GM18951 (cell line): Measurements from ENCODE around the gene LYSET.
"Not testable (repeated sequence)": the region's sequence is repeated elsewhere in the genome, so short reads cannot be mapped to it uniquely, and the experiment has no call there.

Experiments
- POLR2A ChIP-seq: IDR thresholded peaks from 4 replicates; pipeline ENCODE4 v1.6.1; 2011; ENCODE audit warnings: mild to moderate bottlenecking; ENCODE audit not compliant: insufficient read length, insufficient read depth; ENCODE audit errors: extremely low read depth
- in situ Hi-C: fragments of 300-500 bp; cut with MboI; formaldehyde crosslinking; loops from one replicate; pipeline ENCODE4 v1.12.0; 2022; ENCODE audit warnings: low sequenced_read_pairs, mixed read lengths, inconsistent platforms; ENCODE audit not compliant: unreplicated experiment

The LYSET gene

DNA sequence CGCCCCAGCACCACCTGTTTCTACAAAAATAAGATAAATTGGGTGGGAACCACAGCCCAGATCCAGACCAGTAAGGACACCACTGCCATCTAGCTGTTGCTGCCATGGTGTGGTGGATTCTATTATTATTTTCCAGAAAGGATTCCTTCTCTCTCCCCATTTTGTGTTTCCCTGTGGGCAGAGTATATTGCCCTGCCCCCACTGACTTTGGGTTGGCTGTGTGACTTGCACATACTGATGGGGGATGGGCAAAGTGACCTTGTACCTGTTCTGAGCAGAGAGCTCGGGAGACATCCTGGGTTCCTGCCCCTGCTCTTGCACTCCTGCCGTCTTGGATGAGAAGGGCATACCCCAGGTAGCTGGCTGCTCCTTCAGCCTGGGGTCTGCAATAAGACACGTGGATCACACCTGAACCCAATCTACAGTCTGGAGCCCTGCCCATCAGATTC is 24.7 kb upstream of the LYSET start:
- in situ Hi-C loops: no loop called here
- no peak for TF ChIP-seq POLR2A

DNA sequence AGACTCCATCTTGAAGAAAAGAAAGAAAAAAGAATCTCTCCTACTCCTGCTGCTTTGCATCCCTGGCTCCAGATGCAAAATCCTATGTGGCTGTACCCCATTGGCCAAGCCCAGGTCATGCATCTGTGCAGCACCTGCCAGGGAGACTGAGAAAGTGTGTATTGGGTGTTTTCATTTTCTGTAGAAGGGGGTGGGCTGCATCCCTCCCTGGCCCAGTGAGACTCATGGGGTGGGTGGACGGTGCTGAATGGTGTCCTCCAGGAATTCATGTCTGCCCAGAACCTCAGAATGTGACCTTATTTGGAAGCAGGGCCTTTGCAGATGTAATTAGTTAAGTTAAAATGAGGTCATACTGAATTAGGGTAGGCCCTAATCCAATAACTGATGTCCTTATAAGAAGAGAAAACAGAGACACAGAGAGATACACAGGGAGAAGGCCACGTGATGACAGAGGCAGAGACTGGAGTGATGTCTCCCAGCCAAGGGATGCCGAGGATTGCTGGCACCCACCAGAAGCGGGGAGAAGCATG is 23.6 kb upstream of the LYSET start:
- TF ChIP-seq POLR2A: no peak
- in situ Hi-C loops: no loop called here

DNA sequence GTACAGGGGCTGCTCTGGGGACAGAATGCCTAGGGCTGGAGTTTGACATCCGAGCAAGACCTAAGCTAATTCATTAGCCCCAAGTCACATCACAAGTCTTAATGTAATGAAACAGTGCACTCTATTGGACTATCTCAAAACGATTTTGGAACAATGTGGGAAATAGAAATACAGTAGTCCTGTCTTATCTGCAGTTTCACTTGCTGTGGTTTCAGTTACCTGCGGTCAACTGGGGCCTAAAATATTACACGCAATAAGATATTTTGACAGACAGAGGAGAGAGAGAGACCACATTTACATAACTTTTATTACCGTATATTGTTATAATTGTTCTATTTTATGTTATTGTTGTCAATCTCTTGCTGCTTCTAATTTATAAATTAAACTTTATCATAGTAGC is 21.6 kb upstream of the LYSET start:
- in situ Hi-C loops: no loop called here
- TF ChIP-seq POLR2A: no peak

DNA sequence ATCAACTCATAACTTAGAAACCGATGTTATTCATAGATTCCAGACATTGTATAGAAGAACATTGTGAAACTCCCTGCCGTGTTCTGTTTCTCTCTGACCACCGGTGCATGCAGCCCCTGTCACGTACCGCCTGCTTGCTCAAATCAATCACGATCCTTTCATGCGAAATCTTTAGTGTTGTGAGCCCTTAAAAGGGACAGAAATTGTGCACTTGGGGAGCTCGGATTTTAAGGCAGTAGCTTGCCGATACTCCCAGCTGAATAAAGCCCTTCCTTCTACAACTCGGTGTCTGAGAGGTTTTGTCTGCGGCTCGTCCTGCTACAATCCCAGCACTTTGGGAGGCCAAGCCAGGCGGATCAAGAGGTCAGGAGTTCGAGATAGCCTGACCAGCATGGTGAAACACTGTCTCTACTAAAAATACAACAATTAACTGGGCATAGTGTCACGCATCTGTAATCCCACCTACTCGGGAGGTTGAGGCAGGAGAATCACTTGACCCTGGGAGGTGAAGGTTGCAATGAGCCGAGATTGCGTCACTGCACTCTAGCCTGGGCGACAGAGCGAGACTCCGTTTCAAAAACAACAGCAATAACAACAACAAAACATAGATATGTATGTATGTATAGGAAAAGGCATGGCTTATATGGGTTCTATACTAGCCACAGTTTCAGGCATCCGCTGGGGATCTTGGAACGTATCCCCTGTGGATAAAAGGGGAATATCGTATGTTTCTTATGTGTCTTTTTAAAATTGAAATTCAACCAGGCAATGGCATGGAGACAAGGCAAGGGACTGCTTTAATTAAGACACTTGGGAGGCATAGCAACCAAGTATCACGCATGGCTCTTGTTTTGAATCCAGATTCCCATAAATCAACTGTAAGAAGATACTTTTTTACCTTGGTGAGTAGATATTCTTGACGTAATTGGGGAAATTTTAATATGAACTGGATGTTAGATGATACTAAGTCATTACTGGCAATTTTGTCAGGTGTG is 19.5 kb upstream of the LYSET start:
- in situ Hi-C loops: not testable (repeated sequence)

DNA sequence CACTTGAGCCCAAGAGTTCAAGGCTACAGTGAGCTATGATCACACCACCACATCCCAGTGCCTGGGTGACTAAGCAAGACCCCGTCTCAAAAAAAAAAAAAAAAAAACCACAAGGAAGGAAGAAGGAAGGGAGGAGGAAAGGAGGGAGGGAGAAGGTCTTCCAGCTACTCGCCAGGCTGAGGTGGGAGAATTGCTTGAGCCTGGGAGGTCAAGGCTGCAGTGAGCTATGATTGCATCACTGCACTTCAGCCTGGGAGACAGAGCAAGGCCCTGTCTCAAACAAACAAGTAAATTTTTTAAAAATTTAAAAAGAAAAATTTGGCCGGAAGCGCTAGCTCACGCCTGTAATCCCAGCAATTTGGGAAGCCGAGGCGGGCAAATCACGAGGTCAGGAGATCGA is 16.5 kb upstream of the LYSET start:
- in situ Hi-C loops: not testable (repeated sequence)

DNA sequence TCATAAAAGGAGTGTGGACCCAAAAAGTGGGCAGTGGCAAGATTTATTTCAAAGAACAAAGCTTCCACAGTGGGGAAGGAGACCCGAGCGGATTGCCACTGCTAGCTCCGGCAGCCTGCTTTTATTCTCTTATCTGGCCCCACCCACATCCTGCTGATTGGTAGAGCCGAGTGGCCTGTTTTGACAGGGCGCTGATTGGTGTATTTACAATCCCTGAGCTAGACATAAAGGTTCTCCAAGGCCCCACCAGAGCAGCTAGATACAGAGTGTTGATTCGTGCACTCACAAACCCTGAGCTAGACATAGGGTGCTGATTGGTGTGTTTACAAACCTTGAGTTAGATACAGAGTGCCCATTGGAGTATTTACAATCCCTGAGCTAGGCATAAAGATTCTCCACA is 15.5 kb upstream of the LYSET start:
- in situ Hi-C loops: not testable (repeated sequence)

DNA sequence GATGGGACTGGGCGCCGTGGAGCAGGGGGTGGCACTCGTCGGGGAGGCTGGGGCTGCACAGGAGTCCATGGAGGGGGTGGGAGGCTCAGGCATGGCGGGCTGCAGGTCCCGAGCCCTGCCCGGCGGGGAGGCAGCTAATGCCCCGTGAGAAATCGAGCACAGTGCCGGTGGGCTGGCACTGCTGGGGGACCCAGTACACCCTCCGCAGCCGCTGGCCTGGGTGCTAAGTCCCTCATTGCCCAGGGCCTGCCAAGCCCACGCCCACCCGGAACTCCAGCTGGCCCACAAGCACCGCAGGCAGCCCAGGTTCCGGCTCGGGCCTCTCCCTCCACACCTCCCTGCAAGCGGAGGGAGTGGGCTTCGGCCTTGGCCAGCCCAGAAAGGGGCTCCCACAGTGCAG is 15.0 kb upstream of the LYSET start:
- in situ Hi-C loops: not testable (repeated sequence)

DNA sequence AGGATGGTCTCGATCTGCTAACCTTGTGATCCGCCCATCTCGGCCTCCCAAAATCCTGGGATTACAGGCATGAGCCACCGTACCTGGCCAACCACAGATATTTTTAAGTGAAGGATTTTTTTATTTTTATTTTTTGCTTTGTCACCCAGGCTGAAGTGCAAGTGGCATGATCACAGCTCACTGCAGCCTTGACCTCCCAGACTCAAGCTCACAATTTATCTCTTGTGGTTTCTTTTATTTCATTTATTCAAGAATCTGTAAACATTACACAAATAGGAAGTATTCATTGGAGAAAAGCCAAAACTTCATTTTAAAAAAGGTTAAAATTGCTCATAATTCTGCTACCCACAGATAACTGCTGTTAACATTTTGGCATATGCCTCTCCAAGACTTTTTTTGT is 13.7 kb upstream of the LYSET start:
- in situ Hi-C loops: no loop called here
- no peak for TF ChIP-seq POLR2A

DNA sequence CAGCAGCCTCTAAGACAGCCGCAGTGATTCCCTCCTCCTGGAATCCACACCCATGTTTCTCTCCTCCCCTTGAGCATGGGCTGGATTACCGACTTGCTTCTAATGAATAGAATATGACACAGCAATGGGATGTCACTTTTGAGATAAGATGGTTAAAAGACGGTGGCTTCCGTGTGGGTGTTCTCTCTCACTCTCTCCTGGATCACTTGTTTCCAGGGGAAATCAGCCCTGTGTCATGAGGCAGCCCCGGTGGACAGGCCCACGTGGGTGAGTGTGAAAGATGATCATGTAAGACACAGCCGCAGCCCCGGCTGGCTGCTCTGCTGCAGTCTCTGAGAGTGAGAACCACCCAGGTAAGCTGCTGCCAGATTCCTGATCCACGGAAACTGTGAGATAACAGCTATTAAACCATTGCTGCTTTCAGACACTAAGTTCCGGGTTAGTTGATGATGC is 11.1 kb upstream of the LYSET start:
- no peak for TF ChIP-seq POLR2A
- in situ Hi-C loops: no loop called here

DNA sequence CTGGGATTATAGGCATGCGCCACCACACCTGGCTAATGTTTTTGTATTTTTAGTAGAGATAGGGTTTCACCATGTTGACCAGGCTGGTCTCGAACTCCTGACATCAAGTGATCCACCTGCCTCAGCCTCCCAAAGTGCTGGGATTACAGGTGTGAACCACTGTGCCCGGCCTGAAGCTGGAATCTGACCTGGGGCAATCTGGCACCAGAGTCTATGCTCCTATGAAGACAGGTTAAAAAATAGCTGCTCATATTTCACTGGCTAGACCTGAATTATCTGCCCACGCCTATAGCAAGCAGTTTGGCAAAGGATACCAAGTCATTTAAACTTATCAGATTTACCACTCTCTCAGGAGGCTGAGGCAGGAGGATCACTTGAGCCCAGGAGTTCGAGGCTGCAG is 10.4 kb upstream of the LYSET start:
- in situ Hi-C loops: not testable (repeated sequence)

DNA sequence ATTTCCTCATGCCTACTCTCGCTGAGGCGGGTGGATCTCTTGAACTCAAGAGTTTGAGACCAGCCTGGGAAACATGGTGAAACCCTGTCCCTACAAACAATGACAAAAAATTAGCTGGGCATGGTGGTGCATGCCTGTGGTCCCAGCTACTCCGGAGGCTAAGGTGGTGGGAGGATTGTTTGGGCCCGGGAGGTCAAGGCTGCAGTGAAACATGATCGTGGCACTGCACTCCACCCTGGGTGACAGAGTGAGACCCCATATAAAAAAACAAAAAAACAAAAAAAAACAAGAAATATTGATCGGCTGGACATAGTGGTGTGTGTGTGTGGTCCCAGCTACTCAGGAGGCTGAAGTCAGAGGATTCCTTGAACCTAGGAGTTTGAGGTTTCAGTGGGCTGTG is 9.6 kb upstream of the LYSET start:
- TF ChIP-seq POLR2A: no peak
- in situ Hi-C loops: no loop called here

DNA sequence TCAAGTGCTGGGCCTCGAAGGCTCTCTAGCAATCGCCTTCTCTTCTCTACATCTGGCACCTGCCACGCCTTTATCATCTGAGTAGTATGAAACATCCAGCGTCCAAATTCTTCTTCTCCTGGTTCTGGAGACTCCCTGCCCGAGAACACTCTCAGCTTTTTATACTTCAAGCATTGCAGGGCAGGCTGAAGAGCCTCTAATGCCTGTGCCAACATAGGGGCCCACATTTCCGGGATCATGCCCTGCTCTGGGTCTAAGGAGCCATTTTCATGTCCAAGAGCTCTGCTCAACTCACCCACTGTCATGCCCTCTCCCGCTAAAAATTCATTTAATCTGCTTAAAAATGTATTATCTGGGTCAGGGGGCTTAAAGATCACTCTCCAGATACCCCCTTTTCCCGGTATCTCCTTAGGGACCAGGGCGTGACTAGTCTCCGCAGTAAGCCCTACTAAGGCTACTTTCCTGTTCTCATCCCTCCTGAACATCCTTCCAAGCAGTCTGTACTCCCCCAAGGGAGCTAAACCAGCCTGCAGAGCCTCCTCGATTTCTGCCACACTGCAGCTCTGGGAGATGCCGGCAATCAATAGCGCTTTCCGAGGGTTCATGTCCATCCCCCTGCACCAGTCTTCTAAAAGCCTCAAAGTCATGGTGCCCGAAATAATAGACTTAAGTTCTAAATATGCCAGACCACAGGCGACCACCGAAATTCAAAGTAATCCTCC is 1.4 kb upstream of the LYSET start:
- no peak for TF ChIP-seq POLR2A
- in situ Hi-C loops: no loop called here

DNA sequence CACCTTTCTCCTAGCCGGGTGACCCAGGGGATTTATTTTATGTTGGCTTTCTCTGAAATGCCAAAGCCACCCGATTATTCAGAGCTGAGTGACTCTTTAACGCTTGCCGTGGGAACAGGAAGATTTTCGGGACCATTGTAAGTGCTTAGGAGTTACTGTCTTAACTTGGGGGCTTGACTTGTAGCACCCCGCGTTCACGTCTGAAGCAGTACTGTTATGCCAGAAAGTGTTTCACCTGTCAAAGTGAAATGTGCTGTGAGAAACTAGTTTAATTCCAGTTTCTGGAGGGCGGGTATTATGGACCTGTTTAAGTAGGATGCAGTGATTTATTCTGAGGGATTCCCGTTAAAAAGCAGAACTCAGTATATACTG is 218 bp downstream of the LYSET start:
- TF ChIP-seq POLR2A: no peak
- in situ Hi-C loops: no loop called here

DNA sequence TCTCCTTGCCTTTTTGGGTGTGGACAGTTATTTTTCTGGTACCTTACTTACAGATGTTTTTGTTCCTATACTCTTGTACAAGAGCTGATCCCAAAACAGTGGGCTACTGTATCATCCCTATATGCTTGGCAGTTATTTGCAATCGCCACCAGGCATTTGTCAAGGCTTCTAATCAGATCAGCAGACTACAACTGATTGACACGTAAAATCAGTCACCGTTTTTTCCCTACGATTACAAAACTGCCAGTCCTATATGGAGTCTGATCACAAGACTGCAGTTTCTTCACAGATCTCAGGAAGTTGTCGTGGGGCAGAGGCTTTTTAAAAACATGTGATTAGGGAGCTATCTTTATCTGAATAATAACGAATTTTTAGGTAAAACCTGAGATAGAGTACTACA is 1.3 kb downstream of the LYSET start:
- in situ Hi-C loops: no loop called here
- TF ChIP-seq POLR2A: no peak
